IMR-90 (cell line): ENCODE measurements around the gene PACSIN3. TPM values are rescaled to one million over a fixed set of nuclear protein-coding genes. Genes with fewer than 3 reads are reported as not detected.

ENCODE experiments used
- ATAC-seq: fragments of 200-7000 bp; cut with Tn5 transposase; 2 replicates; pipeline ENCODE4 v1.9.1; 2020; ENCODE audit warnings: low read depth, mild to moderate bottlenecking, moderate library complexity
- BruUV-seq: library from RNA; stranded (reverse); fragments of 400-500 nt; replicated peaks from 2 replicates; lab custom pipeline; 2021; lab: Mats Ljungman, UMichigan
- CTCF ChIA-PET: fragments of 300-600 bp; formaldehyde crosslinking; extraction: SDS; loops from one replicate; lab custom pipeline; 2021; ENCODE audit warnings: antibody characterized with exemption; lab: Yijun Ruan, JAX
- POLR2A ChIA-PET: fragments of 300-600 bp; sonication (Branson Sonifier 250); formaldehyde crosslinking; loops from one replicate; lab custom pipeline; 2022; ENCODE audit warnings: antibody characterized with exemption; ENCODE audit not compliant: unreplicated experiment; lab: Charles Lee
- DNase-seq: peaks from one replicate; pipeline ENCODE4 v3.0.0; 2013
- H2AFZ ChIP-seq: replicated peaks from 2 replicates; pipeline ENCODE3; 2013; ENCODE audit warnings: low read length, mild to moderate bottlenecking; ENCODE audit not compliant: poor library complexity
- H2AK5ac ChIP-seq: 2 replicates; pipeline ENCODE4 v1.6.1; 2013; ENCODE audit warnings: low read depth, low read length, inconsistent platforms
- H2AK9ac ChIP-seq: replicated peaks from 2 replicates; pipeline ENCODE3; 2013; ENCODE audit warnings: mild to moderate bottlenecking, low read depth, low read length, moderate library complexity; ENCODE audit not compliant: poor library complexity
- H2BK120ac ChIP-seq: 2 replicates; pipeline ENCODE4 v1.6.1; 2013; ENCODE audit warnings: low read depth, low read length, inconsistent platforms
- H2BK15ac ChIP-seq: 3 replicates; pipeline ENCODE4 v1.6.1; 2013; ENCODE audit warnings: low read depth, low read length, inconsistent platforms
- H2BK20ac ChIP-seq: 2 replicates; pipeline ENCODE4 v1.6.1; 2013; ENCODE audit warnings: low read depth, mild to moderate bottlenecking, inconsistent platforms, low read length, moderate library complexity
- H2BK5ac ChIP-seq: 2 replicates; pipeline ENCODE4 v1.6.1; 2013; ENCODE audit warnings: mild to moderate bottlenecking, low read depth, low read length, inconsistent platforms; ENCODE audit not compliant: poor library complexity, severe bottlenecking
- H3K14ac ChIP-seq: replicated peaks from 2 replicates; pipeline ENCODE4 v1.6.1; 2013; ENCODE audit warnings: low read depth, low read length, inconsistent platforms
- H3K18ac ChIP-seq: 2 replicates; pipeline ENCODE4 v1.6.1; 2013; ENCODE audit warnings: low read depth, low read length, control low read depth
- H3K23ac ChIP-seq: 2 replicates; pipeline ENCODE4 v1.6.1; 2013; ENCODE audit warnings: low read depth, low read length, inconsistent platforms
- H3K27ac ChIP-seq: 2 replicates; pipeline ENCODE4 v1.5.1; 2013; ENCODE audit warnings: mild to moderate bottlenecking, control low read depth, low read length; ENCODE audit not compliant: insufficient read depth
- H3K27me3 ChIP-seq: 2 replicates; pipeline ENCODE4 v1.6.1; 2013; ENCODE audit warnings: low read length; ENCODE audit not compliant: control insufficient read depth, insufficient read depth
- H3K36me3 ChIP-seq: 2 replicates; pipeline ENCODE4 v1.6.1; 2013; ENCODE audit warnings: low read length, mixed read lengths; ENCODE audit not compliant: control insufficient read depth, insufficient read depth
- H3K4ac ChIP-seq: 2 replicates; pipeline ENCODE4 v1.6.1; 2013; ENCODE audit warnings: low read depth, low read length, inconsistent platforms
- H3K4me1 ChIP-seq: 2 replicates; pipeline ENCODE4 v1.6.1; 2013; ENCODE audit warnings: low read length, mixed read lengths; ENCODE audit not compliant: control insufficient read depth, insufficient read depth
- H3K4me2 ChIP-seq: 2 replicates; pipeline ENCODE4 v1.6.1; 2013; ENCODE audit warnings: low read depth, mild to moderate bottlenecking, control low read depth, low read length, moderate library complexity
- H3K4me3 ChIP-seq: 2 replicates; pipeline ENCODE4 v1.5.1; 2013; ENCODE audit warnings: low read depth, mild to moderate bottlenecking, control low read depth, low read length, moderate library complexity; ENCODE audit not compliant: insufficient read depth
- H3K56ac ChIP-seq: 2 replicates; pipeline ENCODE4 v1.6.1; 2013; ENCODE audit warnings: low read length, inconsistent platforms; ENCODE audit not compliant: insufficient read depth; ENCODE audit errors: extremely low read depth
- H3K79me1 ChIP-seq, 2 experiments: 2 replicates each; pipeline ENCODE4 v1.6.1; 2013; ENCODE audit warnings: low read length in 2 of 2, inconsistent platforms in 1 of 2, low read depth in 1 of 2
- H3K9ac ChIP-seq: 2 replicates; pipeline ENCODE4 v1.6.1; 2013; ENCODE audit warnings: low read depth, low read length, control low read depth
- H3K9me1 ChIP-seq: 2 replicates; pipeline ENCODE4 v1.6.1; 2013; ENCODE audit warnings: low read length, inconsistent platforms; ENCODE audit not compliant: insufficient read depth
- H3K9me3 ChIP-seq: 2 replicates; pipeline ENCODE4 v1.6.1; 2013; ENCODE audit warnings: low read length; ENCODE audit not compliant: control insufficient read depth, insufficient read depth
- H4K20me1 ChIP-seq: 2 replicates; pipeline ENCODE4 v1.6.1; 2013; ENCODE audit warnings: low read length, inconsistent platforms; ENCODE audit not compliant: insufficient read depth
- H4K5ac ChIP-seq: 2 replicates; pipeline ENCODE4 v1.6.1; 2013; ENCODE audit warnings: mild to moderate bottlenecking, low read depth, low read length, control low read depth
- H4K8ac ChIP-seq, 2 experiments: 2 replicates each; pipeline ENCODE4 v1.6.1; 2013; ENCODE audit warnings: low read depth in 2 of 2, low read length in 2 of 2, control low read depth in 1 of 2, inconsistent platforms in 1 of 2
- H4K91ac ChIP-seq: 2 replicates; pipeline ENCODE4 v1.6.1; 2013; ENCODE audit warnings: low read depth, low read length, inconsistent platforms; ENCODE audit not compliant: insufficient read depth
- BHLHE40 ChIP-seq: fragments of 150-350 bp; IDR thresholded peaks from 2 replicates; pipeline ENCODE4 v1.6.1; 2016; ENCODE audit warnings: mild to moderate bottlenecking, low read depth, low read length
- CEBPB ChIP-seq: IDR thresholded peaks from 2 replicates; pipeline ENCODE4 v1.6.1; 2012; ENCODE audit warnings: low read depth, low read length, improper control_type of control experiment
- CHD1 ChIP-seq: IDR thresholded peaks from 2 replicates; pipeline ENCODE4 v1.6.1; 2012; ENCODE audit warnings: low read depth, low read length, improper control_type of control experiment
- FOS ChIP-seq: fragments of 150-350 bp; IDR thresholded peaks from 2 replicates; pipeline ENCODE4 v1.6.1; 2016; ENCODE audit warnings: low read depth, low read length
- MAFK ChIP-seq: IDR thresholded peaks from 2 replicates; pipeline ENCODE4 v1.6.1; 2012; ENCODE audit warnings: low read depth, low read length, improper control_type of control experiment
- MAZ ChIP-seq: IDR thresholded peaks from 2 replicates; pipeline ENCODE4 v1.6.1; 2012; ENCODE audit warnings: low read depth, mild to moderate bottlenecking, low read length, improper control_type of control experiment, moderate library complexity, borderline replicate concordance
- MXI1 ChIP-seq: IDR thresholded peaks from 2 replicates; pipeline ENCODE4 v1.6.1; 2012; ENCODE audit warnings: low read depth, mild to moderate bottlenecking, low read length, moderate library complexity, borderline replicate concordance
- NFE2L2 ChIP-seq: fragments of 150-350 bp; IDR thresholded peaks from 2 replicates; pipeline ENCODE4 v1.6.1; 2016; ENCODE audit warnings: low read depth, mild to moderate bottlenecking, low read length
- POLR2A ChIP-seq: IDR thresholded peaks from 2 replicates; pipeline ENCODE4 v1.6.1; 2012; ENCODE audit warnings: mild to moderate bottlenecking, low read depth, low read length
- RAD21 ChIP-seq: IDR thresholded peaks from 2 replicates; pipeline ENCODE4 v1.6.1; 2012; ENCODE audit warnings: low read length, improper control_type of control experiment
- RCOR1 ChIP-seq: IDR thresholded peaks from 2 replicates; pipeline ENCODE4 v1.6.1; 2012; ENCODE audit warnings: mild to moderate bottlenecking, low read length, improper control_type of control experiment; ENCODE audit not compliant: insufficient replicate concordance
- RFX5 ChIP-seq: IDR thresholded peaks from 2 replicates; pipeline ENCODE4 v1.8.0; 2012; ENCODE audit warnings: low read depth, mild to moderate bottlenecking, low read length, moderate library complexity
- SMC3 ChIP-seq: fragments of 150-350 bp; IDR thresholded peaks from 2 replicates; pipeline ENCODE4 v1.6.1; 2016; ENCODE audit warnings: low read depth, mild to moderate bottlenecking, antibody characterized with exemption, low read length, moderate library complexity
- WGBS, 2 experiments: methylation state at CpG; one replicate each; pipeline versions ENCODE4 v1.1.5 to v1.1.7; 2013; ENCODE audit warnings: missing lambda C conversion rate in 2 of 2; ENCODE audit not compliant: insufficient read length in 1 of 2; ENCODE audit errors: extremely low coverage in 2 of 2; 5-methylcytosine and 5-hydroxymethylcytosine counted together
- dilution Hi-C: fragments of 300-500 bp; cut with HindIII; formaldehyde crosslinking; loops from one replicate; pipeline ENCODE4 v1.14.3; 2018; ENCODE audit warnings: low sequenced_read_pairs; ENCODE audit not compliant: unreplicated experiment
- in situ Hi-C: fragments of 300-500 bp; cut with MboI; formaldehyde crosslinking; loops from 3 replicates; pipeline ENCODE4 v1.14.3; 2019; ENCODE audit warnings: low sequenced_read_pairs, inconsistent platforms, mixed read lengths
- intact Hi-C: fragments of 100-400 bp; cut with micrococcal nuclease; formaldehyde crosslinking; loops from 2 replicates; pipeline ENCODE4 v1.10.0; 2022
- polyA plus RNA-seq, 3 experiments: library from polyadenylated mRNA; depleted of rRNA; stranded (reverse); fragments of >200 nt; gene quantifications; 2 replicates each; pipeline ENCODE4 v1.2.3, GENCODE V29; 2012; ENCODE audit warnings: low replicate concordance in 1 of 3
- total RNA-seq: library from RNA; depleted of rRNA; stranded (reverse); fragments of >200 nt; gene quantifications from 2 replicates; pipeline ENCODE4 v1.2.3, GENCODE V29; 2012
- TF ChIP-seq, protein P1 (sequence below): fragments of 150-350 bp; IDR thresholded peaks from 2 replicates; pipeline ENCODE4 v1.6.1; 2017; ENCODE audit warnings: mild to moderate bottlenecking, antibody characterized with exemption, low read length, low read depth
- TF ChIP-seq, protein P2 (sequence below): fragments of 150-350 bp; IDR thresholded peaks from 2 replicates; pipeline ENCODE4 v1.6.1; 2016; ENCODE audit warnings: low read depth, mild to moderate bottlenecking, low read length, moderate library complexity, borderline replicate concordance
- TF ChIP-seq, protein P3 (sequence below): conservative IDR thresholded peaks from 2 replicates; pipeline ENCODE4 v1.5.1; 2012; ENCODE audit warnings: mild to moderate bottlenecking, low read depth, low read length, improper control_type of control experiment

Gene PACSIN3
- total and polyA plus RNA-seq, 2 of the 4 experiments (the other 2 are of a cell fraction) = 19.2 to 21.1 TPM

DNA sequence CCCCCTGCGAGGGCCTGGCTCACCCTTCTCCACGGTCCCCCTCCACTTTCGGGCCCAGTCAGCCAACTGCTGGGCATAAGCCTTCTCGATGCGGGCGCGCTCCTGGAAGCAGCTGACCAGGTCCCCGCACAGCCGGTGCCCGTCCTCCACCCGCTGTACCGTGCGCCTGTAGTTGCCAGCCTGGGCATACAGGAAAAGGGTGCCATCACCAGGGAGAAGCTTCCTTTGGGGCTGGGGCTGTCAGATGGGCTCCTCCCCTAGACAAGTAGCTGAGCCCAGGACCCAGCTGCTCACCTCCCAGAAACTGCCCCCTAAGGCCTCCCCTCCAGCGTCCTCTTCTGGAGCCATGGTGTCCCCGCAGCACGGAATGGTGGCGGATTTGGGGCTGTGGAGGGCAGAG, 3.9 kb downstream of the PACSIN3 start:
- in situ Hi-C loops = loop anchor here (5.0 kb wide), 1 partner anchor 165 kb away; no protein-coding TSS in a partner anchor
- CTCF ChIA-PET = no interaction called here
- no peak for DNase-seq

More for the DNA sequence above, 3.9 kb downstream of the PACSIN3 start:
- intact Hi-C loops (no loop called here), dilution Hi-C loops (no loop called here)
- H4K5ac ChIP-seq = no peak overlapping the region
- peaks cover 22% of the 10 kb centered on the region for H3K36me3 ChIP-seq
- H3K79me1 ChIP-seq = peaks cover 4 to 33% of the 10 kb centered on the region in 2 experiments; a peak in 2 of 4 replicates
- H3K4ac ChIP-seq = no peak overlapping the region
- H2AFZ ChIP-seq = no peak overlapping the region
- POLR2A ChIA-PET = no interaction called here
- H2AK5ac ChIP-seq = no peak overlapping the region
- H3K27me3 ChIP-seq = no peaks in the 10 kb centered on the region
- no peaks in the 10 kb centered on the region for H3K9me1 ChIP-seq
- no peak overlapping the region for H3K4me2 ChIP-seq
- no peak overlapping the region for H3K18ac ChIP-seq
- no peak overlapping the region for H3K4me3 ChIP-seq
- BruUV-seq = no TSS peak
- no peak overlapping the region for H2BK120ac ChIP-seq
- H3K9me3 ChIP-seq = no peaks in the 10 kb centered on the region
- H4K91ac ChIP-seq = no peak overlapping the region
- no peak overlapping the region for H3K23ac ChIP-seq
- ATAC-seq = no peak
- no peak overlapping the region for H3K56ac ChIP-seq
- no peak overlapping the region for H2BK20ac ChIP-seq
- TF ChIP-seq RCOR1 (no peak), MAFK (no peak), BHLHE40 (no peak), CHD1 (no peak), SMC3 (no peak), MXI1 (no peak), POLR2A (no peak), NFE2L2 (no peak), FOS (no peak), CEBPB (no peak), MAZ (no peak), RFX5 (no peak), RAD21 (no peak)
- TF ChIP-seq, protein P1, sequence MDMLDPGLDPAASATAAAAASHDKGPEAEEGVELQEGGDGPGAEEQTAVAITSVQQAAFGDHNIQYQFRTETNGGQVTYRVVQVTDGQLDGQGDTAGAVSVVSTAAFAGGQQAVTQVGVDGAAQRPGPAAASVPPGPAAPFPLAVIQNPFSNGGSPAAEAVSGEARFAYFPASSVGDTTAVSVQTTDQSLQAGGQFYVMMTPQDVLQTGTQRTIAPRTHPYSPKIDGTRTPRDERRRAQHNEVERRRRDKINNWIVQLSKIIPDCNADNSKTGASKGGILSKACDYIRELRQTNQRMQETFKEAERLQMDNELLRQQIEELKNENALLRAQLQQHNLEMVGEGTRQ = no peak
- TF ChIP-seq, protein P2, sequence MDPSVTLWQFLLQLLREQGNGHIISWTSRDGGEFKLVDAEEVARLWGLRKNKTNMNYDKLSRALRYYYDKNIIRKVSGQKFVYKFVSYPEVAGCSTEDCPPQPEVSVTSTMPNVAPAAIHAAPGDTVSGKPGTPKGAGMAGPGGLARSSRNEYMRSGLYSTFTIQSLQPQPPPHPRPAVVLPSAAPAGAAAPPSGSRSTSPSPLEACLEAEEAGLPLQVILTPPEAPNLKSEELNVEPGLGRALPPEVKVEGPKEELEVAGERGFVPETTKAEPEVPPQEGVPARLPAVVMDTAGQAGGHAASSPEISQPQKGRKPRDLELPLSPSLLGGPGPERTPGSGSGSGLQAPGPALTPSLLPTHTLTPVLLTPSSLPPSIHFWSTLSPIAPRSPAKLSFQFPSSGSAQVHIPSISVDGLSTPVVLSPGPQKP = no peak
- TF ChIP-seq, protein P3, sequence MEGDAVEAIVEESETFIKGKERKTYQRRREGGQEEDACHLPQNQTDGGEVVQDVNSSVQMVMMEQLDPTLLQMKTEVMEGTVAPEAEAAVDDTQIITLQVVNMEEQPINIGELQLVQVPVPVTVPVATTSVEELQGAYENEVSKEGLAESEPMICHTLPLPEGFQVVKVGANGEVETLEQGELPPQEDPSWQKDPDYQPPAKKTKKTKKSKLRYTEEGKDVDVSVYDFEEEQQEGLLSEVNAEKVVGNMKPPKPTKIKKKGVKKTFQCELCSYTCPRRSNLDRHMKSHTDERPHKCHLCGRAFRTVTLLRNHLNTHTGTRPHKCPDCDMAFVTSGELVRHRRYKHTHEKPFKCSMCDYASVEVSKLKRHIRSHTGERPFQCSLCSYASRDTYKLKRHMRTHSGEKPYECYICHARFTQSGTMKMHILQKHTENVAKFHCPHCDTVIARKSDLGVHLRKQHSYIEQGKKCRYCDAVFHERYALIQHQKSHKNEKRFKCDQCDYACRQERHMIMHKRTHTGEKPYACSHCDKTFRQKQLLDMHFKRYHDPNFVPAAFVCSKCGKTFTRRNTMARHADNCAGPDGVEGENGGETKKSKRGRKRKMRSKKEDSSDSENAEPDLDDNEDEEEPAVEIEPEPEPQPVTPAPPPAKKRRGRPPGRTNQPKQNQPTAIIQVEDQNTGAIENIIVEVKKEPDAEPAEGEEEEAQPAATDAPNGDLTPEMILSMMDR = no peak
- no peak overlapping the region for H2AK9ac ChIP-seq
- 0 out of 2 replicates have a peak, but pooled peaks cover 4% of the 10 kb centered on the region for H4K20me1 ChIP-seq
- no peak overlapping the region for H2BK5ac ChIP-seq
- H3K4me1 ChIP-seq = peaks cover 19% of the 10 kb centered on the region
- no peak overlapping the region for H2BK15ac ChIP-seq
- H4K8ac ChIP-seq = no peak overlapping the region
- H3K14ac ChIP-seq = no peak overlapping the region
- 95% methylated on average over 8 of the region's 17 CpGs; no CpG with 5 or more reads in 1 of the 2 experiments for WGBS, 2 experiments
- no peak overlapping the region for H3K9ac ChIP-seq
- H3K27ac ChIP-seq = no peak overlapping the region
